ENCODE measurements around the gene U2AF2.

GRCh38 chr19:55667006-55667381, 12.2 kb downstream of the U2AF2 start:
- no peak for TF ChIP-seq CTCF (IDR thresholded peaks at IDR 0.05)
- no peak for TF ChIP-seq POLR2A (IDR thresholded peaks at IDR 0.05)
